ENCODE measurements around the gene CCDC107. TPM values are rescaled to one million over a fixed set of nuclear protein-coding genes. Genes with fewer than 3 reads are reported as not detected.

Gene CCDC107
- polyA plus RNA-seq, 4 donors, result 13.9 to 21.9 (median 17.4) TPM

DNA sequence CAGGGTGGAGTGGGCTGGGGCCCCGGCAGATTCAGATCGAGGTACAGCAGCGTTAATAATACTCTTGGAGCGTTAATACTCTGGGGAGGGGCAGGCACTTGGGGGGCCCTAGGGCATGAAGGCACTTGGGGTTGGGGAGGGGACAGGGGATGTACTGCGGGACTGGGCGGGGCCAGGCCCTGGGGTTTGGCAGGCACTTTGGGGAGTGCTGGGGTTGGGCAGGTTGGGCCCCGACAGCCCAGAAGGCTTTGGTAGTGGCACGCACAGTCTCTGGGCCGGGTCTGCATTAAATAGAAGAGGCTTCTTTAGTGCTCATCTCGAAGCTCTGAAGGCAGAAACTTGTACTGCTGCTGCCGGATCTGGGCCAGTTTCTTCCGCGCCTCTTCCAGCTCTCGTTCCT is 39.4 kb downstream of the CCDC107 start:
- DNase-seq (ENCODE audit: low read depth in 4 of 4, low spot score in 3 of 4), result no peak

DNA sequence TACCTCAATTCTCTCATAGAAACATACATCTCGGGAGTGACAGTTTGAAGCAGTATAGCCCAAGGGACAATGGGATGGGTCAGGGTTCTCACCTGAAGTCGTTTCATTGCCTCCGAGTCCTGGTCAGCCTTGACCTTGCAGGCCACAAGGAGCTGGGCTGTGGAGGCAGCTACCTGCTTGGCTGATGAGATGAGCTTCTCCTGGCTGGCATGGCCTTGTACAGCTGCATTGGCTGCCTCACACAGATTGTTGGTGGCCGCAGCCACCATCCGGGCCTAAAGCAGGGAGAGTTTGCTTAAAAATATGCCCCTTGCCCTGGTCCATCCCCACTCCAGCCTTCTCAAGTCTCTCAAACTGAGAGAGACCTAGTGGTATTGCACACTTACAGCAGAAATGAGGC is 40.1 kb downstream of the CCDC107 start:
- DNase-seq (ENCODE audit: low read depth in 4 of 4, low spot score in 3 of 4), result no peak

DNA sequence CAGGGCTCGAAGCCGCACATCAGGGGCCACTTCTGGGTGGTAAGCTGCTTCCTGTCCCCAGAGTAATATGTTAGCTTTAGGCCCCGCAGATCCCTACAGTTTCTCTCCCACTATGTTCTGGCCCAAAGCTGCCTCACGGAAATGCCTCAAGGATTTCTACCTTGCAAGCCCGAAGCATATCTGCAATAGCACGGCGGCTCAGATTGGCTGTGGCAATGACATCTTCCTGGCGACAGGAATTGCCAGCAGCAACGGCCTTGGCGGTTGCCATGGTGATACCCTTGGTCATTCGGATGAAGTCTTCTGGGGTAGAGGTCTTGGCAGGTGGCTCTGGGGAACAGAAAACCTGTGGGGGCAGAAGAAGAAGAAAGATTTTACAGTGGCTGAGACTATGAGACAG is 41.9 kb downstream of the CCDC107 start:
- DNase-seq (ENCODE audit: low read depth in 4 of 4, low spot score in 3 of 4), result no peak

DNA sequence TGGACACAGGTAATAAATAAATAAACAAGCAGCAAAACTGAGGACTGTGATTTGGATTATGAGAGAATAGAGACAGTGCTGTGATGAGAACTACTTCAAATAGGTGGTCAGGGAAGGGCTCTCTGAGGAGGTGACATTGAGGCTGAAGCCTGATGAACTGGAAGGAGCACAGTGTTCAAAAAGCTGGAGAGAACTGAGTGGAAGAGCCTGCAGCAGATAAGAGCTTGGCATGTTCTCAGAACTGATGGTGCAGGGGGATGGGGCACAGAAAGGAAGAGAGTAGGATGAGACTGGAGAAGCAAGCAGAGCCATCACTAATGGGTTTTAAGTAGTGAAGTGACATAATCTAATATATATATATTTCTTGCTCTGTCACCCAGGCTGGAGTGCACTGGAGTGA is 42.9 kb downstream of the CCDC107 start:
- DNase-seq (ENCODE audit: low read depth in 4 of 4, low spot score in 3 of 4), result no peak

DNA sequence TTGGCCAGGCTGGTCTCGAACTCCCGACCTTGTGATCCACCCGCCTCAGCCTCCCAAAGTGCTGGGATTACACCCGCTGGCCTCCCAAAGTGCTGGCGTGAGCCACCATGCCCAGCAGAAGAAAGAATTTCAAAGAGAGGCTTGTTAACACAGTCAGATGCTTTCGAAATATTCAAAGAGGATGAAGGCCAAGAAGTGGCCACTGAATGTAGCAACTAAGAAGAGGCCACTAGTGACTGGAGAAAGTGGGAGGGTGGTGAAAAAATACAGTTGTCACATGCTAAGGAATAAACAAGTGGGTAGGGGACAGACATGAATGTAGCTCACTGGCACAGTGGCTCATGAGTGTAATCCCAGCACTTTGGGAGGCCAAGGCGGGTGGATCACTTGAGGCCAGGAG is 44.6 kb downstream of the CCDC107 start:
- DNase-seq (ENCODE audit: low read depth in 4 of 4, low spot score in 3 of 4), result no peak

DNA sequence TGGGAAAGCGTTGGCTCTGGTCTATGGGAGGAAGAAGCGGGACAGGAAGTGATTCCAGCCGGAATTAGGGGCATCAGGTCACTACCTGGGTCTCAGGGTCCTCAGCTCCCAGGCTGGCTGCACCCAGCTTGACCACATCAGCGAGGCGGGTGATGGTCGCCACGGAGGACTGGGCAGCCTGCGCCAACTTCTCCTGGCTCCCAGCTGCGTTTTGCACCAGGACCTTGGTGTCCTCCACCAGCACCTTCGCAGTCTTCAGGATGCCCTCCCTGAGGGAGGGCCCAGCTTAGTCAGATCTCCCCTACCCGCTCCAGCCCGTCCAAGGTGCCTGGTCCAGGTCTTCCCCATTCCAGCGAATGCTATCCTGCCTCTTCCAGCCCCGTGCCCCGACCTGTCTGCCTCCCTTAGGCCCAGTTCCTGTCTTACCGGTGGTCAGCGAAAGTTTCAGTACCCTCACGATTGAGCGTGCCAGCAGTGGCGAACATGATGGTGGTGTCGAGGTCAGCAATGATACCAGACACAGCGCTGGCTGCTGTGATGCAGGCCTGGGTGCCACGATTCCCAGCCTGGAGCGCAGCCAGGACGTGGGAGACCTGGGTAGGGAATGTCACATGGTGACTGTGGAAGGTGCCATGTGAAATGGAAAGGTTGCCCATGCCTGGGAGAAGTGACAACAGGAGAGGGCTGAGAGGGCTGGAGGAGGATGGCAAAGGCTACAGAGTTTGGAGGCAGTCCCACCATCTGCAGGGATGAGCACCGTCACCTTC is 46.0 kb downstream of the CCDC107 start:
- DNase-seq (ENCODE audit: low read depth in 4 of 4, low spot score in 3 of 4), result no peak

DNA sequence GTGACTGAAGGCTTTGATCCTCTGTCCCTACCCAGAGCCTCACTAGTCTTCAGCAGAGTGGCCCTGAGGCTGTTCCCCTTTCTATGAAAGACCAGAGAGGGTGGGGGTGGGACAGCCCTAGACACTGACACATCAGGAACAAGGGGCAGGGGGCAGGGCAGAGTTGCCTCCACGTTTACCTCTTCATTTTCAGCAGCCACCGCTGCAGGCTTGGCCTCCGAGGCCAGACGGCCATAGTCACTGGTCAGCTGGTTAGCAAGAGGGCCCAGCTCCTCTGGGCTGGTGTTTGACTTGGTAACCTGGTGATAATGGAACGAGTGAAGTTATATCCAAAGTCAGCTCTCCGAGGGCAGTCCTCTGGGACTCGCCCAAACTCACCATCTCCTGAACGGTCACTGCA is 47.3 kb downstream of the CCDC107 start:
- DNase-seq (ENCODE audit: low read depth in 4 of 4, low spot score in 3 of 4), result no peak

DNA sequence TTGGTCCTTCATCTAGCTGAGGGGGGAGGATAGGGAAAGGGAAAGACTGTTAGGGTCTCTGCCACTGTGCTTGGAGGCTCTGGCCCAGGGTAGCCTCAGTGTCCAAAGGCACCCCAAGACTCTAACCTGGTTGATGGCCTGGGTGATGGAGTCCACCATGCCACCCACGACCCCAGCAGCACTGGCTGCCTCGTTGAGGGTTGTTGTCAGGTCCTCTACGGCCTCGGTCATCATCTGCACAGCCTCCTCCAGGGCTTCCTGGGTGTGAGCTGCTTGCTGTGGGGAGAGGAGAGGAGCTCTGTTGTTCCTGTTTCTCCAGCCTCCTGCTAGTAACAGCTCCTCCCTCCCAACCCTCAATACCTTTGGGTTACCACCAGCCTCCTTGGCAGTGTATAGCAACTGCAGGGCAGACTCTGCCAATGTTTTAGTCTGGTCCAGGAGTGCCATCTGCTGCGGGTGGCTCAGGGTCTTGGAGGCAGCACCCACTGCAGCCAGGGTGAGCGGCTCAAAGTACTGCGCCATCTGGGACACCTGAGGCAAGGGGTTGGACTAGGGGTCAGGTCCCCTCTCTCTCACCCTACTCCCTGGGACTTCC is 47.8 kb downstream of the CCDC107 start:
- DNase-seq (ENCODE audit: low read depth in 4 of 4, low spot score in 3 of 4), result no peak

DNA sequence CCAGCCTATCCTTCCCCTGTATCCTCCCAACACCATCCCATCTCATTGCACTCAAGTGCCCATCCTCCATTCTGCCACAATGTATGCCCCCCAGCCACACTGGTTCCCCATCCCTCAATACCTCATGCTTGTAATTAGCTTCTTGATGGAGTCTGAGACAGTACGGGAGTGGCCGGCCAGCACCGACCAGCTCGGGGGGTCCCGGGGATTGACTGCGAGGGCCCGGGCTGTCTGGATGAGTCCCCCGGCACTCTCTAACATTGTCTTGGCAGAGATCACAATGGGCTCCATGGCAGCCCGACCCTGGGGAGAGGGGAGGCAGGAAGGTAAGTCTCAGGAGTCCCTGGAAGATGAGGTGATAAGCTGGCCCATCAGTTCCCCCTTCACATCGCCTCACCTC is 48.9 kb downstream of the CCDC107 start:
- DNase-seq (ENCODE audit: low read depth in 4 of 4, low spot score in 3 of 4), result no peak

DNA sequence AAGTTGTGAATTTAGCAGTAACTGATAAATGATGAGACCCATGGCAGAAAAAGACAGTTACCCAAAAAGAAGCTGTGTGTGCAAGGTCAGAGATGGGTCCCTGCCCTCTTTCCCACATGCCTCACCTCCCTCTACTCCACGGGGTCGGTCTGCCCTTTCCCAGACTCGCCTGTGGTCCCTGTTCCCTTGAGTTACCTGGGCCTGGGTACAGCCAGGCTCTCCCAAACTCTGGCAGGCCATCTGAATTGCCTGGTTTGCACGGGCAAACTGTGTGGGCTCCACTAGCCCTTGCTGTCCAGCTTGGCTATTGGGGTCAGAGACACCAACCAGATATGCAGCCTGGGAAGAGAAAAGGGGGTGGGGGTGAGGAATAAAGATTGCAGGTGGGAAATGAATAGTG is 50.1 kb downstream of the CCDC107 start:
- DNase-seq (ENCODE audit: low read depth in 4 of 4, low spot score in 3 of 4), result no peak

DNA sequence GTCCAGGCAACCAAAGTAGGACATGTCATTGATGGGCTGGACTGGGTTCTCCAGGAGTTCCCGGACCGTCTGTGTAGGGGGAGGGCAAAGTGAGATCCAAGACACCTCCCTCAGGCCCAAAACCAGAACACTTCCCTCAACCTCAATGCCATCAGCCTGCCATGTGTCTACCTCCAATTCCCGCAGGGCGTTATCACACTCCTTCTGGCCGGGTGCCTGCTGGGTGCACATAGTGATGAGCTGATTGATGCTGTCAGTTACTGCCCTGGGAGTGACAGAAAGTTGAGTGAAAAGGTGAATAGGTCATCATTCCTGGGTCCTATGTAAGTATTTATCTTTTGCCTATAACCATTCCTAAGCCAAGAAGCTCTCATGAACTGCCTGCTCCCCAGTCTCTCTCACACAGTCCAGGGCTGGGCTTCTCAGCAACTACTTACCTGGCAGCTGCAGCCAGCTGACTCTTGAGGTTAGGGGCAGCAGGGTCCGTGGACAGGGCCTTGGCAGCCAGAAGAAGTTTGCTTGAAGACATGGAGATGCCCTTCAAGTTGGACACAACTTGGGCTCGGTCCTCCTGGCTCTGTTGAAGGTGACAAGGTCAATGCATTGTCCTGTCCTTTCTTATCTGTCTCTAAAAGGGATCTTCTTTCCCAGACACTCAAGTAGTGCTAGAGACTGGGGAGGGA is 52.9 kb downstream of the CCDC107 start:
- no peak for DNase-seq (ENCODE audit: low read depth in 4 of 4, low spot score in 3 of 4)

Other genes with a start within 250 kb of the CCDC107 start
- 10 to 100 TPM; 17.7 to 20.7 (median 19.2) TPM for gene RUSC2, start 168.2 kb upstream of the CCDC107 start, polyA plus RNA-seq (ENCODE audit: insufficient read length in 4 of 4)
- gene TESK1, start 53.0 kb upstream of the CCDC107 start, polyA plus RNA-seq (ENCODE audit: insufficient read length in 4 of 4), result 10 to 100 TPM; 34.4 to 44.0 (median 38.9) TPM
- gene CD72, start 39.9 kb upstream of the CCDC107 start, polyA plus RNA-seq (ENCODE audit: insufficient read length in 4 of 4), result 1 to 10 TPM; 2.5 to 3.3 (median 2.7) TPM
- gene SIT1, start 7.4 kb upstream of the CCDC107 start, polyA plus RNA-seq (ENCODE audit: insufficient read length in 4 of 4), result under 1 TPM; 0.28 to 0.43 (median 0.35) TPM
- gene RMRP, start 273 bp upstream of the CCDC107 start, polyA plus RNA-seq (ENCODE audit: insufficient read length in 4 of 4), result not detected
- 1 to 10 TPM; 8.8 to 9.9 (median 9.2) TPM for gene ARHGEF39, start 6.9 kb downstream of the CCDC107 start, polyA plus RNA-seq (ENCODE audit: insufficient read length in 4 of 4)
- gene CA9, start 15.6 kb downstream of the CCDC107 start, polyA plus RNA-seq (ENCODE audit: insufficient read length in 4 of 4), result under 1 TPM in 3 of 4 donors, not detected in 1; 0.20 to 0.61 (median 0.60) TPM
- gene TPM2, start 31.6 kb downstream of the CCDC107 start, polyA plus RNA-seq (ENCODE audit: insufficient read length in 4 of 4), result 100 to 1,000 TPM; 128 to 170 (median 161) TPM
- gene TLN1, start 73.9 kb downstream of the CCDC107 start, polyA plus RNA-seq (ENCODE audit: insufficient read length in 4 of 4), result 100 to 1,000 TPM; 125 to 176 (median 153) TPM
- gene CREB3, start 74.4 kb downstream of the CCDC107 start, polyA plus RNA-seq (ENCODE audit: insufficient read length in 4 of 4), result 10 to 100 TPM; 38.2 to 47.9 (median 40.8) TPM
- gene GBA2, start 90.9 kb downstream of the CCDC107 start, polyA plus RNA-seq (ENCODE audit: insufficient read length in 4 of 4), result 100 to 1,000 TPM in 2 of 4 donors, 10 to 100 TPM in 2; 97.9 to 118 (median 103) TPM
- gene RGP1, start 91.0 kb downstream of the CCDC107 start, polyA plus RNA-seq (ENCODE audit: insufficient read length in 4 of 4), result 10 to 100 TPM; 28.2 to 30.4 (median 28.7) TPM
- 1 to 10 TPM in 1 of 4 donors, not detected in 3; 2.2 TPM for gene MSMP, start 96.0 kb downstream of the CCDC107 start, polyA plus RNA-seq (ENCODE audit: insufficient read length in 4 of 4)
- gene NPR2, start 133.3 kb downstream of the CCDC107 start, polyA plus RNA-seq (ENCODE audit: insufficient read length in 4 of 4), result 10 to 100 TPM; 24.4 to 28.1 (median 26.0) TPM
- gene SPAG8, start 154.0 kb downstream of the CCDC107 start, polyA plus RNA-seq (ENCODE audit: insufficient read length in 4 of 4), result 1 to 10 TPM; 4.7 to 6.7 (median 5.4) TPM
- gene HINT2, start 156.8 kb downstream of the CCDC107 start, polyA plus RNA-seq (ENCODE audit: insufficient read length in 4 of 4), result 10 to 100 TPM; 53.7 to 66.4 (median 60.5) TPM
- gene FAM221B, start 170.4 kb downstream of the CCDC107 start, polyA plus RNA-seq (ENCODE audit: insufficient read length in 4 of 4), result under 1 TPM in 3 of 4 donors, not detected in 1; 0.10 to 0.16 (median 0.13) TPM
- 10 to 100 TPM; 26.0 to 31.8 (median 30.0) TPM for gene TMEM8B, start 170.9 kb downstream of the CCDC107 start, polyA plus RNA-seq (ENCODE audit: insufficient read length in 4 of 4)
- under 1 TPM in 1 of 4 donors, not detected in 3; 0.04 TPM for gene OR13J1, start 212.1 kb downstream of the CCDC107 start, polyA plus RNA-seq (ENCODE audit: insufficient read length in 4 of 4)
- gene HRCT1, start 247.9 kb downstream of the CCDC107 start, polyA plus RNA-seq (ENCODE audit: insufficient read length in 4 of 4), result under 1 TPM in 3 of 4 donors, not detected in 1; 0.35 to 0.60 (median 0.43) TPM